Esophagus squamous epithelium (tissue), 4 donors: ENCODE data around the gene SCN3B.

ENCODE experiments used
- POLR2A ChIP-seq, 4 donors: fragments of 450-650 bp; IDR thresholded peaks; one replicate each; pipeline ENCODE4 v1.6.1; 2017; ENCODE audit warnings: antibody characterized with exemption in 4 of 4, mild to moderate bottlenecking in 4 of 4, moderate library complexity in 3 of 4
- TF ChIP-seq, protein P1 (sequence below), 6 experiments: fragments of 450-650 bp in 4 of 6; fragments of 200-600 bp in 2 of 6; sonication (generic) in 2 of 6; IDR thresholded peaks; one replicate each; pipeline ENCODE4 v1.5.1; 2016 to 2019; ENCODE audit warnings: antibody characterized with exemption in 6 of 6, mild to moderate bottlenecking in 4 of 6, moderate library complexity in 4 of 6

DNA sequence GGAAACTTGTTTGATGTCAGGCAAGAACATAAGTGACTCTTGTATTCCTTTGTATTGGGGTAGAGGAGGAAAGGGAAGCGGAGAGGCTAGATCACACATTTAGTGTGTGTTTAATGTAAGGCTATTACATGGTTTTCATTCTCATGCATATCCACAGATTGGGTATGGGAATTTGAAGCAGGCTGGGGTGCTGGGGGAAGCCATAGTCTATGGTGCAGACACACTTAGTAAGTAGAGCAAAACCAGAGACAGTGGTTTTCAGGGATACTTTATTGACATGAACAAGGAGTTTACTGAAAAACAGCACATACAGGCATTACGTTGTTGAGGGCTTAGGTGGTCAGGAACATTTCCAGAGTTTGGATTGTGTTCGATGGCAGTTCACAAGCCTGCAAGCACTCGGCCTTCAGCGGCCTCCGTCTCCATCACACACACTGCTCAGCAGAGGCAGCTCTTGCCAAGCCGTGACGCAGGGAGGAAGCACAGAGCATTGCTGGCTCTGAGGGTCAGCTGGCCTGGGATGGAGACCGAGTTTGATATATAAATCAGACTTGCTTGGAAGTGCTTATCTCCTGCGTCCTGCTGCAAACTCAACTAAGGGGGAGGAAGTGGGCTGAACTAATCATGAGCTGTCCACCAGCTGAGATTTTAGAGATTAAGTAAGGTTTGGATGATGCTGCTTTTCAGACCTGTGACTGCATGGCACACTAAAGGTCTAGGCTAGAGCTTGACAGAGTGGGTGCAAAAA is 25.3 kb downstream of the SCN3B start:
- TF ChIP-seq, protein P1, sequence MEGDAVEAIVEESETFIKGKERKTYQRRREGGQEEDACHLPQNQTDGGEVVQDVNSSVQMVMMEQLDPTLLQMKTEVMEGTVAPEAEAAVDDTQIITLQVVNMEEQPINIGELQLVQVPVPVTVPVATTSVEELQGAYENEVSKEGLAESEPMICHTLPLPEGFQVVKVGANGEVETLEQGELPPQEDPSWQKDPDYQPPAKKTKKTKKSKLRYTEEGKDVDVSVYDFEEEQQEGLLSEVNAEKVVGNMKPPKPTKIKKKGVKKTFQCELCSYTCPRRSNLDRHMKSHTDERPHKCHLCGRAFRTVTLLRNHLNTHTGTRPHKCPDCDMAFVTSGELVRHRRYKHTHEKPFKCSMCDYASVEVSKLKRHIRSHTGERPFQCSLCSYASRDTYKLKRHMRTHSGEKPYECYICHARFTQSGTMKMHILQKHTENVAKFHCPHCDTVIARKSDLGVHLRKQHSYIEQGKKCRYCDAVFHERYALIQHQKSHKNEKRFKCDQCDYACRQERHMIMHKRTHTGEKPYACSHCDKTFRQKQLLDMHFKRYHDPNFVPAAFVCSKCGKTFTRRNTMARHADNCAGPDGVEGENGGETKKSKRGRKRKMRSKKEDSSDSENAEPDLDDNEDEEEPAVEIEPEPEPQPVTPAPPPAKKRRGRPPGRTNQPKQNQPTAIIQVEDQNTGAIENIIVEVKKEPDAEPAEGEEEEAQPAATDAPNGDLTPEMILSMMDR (IDR thresholded peaks at IDR 0.05): no peak
- no peak for TF ChIP-seq POLR2A (IDR thresholded peaks at IDR 0.05)
